ENCODE data around the gene TCF15.

TCF15 gene

DNA sequence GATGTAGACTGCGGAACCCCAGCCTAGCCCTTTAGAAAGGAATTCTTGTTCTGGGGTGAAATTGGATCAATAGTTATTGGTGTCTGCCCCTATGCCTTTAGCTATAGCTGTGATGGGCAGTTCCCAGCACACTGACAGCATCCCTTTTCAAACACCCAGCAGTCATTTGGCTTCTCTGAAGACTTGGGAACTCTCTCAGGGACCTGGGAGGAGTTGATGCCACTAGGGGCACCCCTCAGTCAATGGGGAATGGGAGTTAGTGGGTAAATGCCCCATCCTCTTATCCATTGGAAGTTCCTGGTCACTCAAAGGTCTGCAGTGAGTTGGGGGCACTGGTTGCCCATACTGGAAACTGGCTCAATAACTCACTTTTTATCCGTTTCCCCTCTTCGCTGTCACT, 34.9 kb downstream of the TCF15 start:
- DNase-seq, result no peak

GRCh38 chr20:574297-574942, 35.7 kb downstream of the TCF15 start:
- no peak for DNase-seq

DNA sequence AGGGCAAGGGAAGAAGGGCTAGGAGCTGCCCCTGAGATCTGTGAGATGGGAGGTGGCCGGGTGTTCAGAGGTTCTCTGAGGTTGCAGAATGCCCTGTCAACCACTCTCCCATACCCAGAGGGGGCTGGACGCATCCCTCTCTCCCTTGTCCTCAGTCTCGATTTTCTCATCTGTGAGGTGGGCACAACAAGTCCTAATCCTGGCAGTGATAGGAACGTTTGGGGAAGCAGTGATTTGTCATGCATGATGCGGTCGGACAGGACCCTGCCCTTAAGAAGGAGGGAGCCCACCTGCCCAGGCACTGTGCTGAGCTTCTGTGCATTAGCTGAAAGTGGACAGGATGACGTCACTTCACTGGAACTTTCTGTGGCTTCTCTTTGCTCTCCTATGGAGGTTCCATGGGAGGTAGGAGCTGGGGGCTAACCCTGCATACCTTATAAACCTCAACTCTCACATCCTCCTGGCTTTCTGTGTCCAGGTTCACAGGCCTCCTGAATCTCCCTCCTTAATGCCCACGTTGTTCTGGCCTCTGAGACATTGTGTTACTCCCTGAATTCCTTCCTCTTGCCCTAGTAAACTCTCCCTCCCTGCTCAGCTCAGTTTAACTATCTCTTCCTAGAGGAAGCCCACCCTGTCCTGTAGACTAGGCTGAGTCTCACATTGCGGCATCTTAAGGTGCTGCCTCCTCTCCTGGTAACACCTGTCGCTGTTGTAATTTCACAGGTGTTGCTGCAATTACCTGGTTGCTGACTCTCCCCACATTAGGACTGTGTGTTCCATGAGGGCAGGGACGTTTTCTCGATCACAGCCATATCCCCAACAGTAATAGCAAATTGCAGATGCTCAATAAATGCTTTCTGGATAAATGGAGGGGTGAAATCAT, 36.5 kb downstream of the TCF15 start:
- DNase-seq, result no peak

DNA sequence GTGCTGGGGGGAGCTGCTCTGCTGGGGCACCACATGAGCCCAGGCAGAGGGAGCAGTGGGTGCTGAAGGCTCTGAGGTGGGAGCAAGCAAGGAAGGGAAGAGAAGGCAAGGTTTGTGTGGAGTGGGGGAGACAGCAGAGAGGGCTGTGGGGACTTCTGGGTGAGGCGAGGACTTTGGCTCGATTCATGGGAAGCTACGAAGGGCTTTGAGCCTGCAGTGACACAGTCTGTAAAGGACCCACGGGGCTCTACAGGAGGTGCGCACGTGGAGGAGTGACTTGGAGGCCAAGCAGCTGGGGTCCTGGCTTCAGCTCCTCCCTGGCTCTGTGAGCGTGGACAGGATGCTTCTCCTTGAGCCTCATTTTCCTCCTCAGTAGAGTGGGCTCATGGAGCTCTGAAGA, 37.4 kb downstream of the TCF15 start:
- DNase-seq, result no peak

DNA sequence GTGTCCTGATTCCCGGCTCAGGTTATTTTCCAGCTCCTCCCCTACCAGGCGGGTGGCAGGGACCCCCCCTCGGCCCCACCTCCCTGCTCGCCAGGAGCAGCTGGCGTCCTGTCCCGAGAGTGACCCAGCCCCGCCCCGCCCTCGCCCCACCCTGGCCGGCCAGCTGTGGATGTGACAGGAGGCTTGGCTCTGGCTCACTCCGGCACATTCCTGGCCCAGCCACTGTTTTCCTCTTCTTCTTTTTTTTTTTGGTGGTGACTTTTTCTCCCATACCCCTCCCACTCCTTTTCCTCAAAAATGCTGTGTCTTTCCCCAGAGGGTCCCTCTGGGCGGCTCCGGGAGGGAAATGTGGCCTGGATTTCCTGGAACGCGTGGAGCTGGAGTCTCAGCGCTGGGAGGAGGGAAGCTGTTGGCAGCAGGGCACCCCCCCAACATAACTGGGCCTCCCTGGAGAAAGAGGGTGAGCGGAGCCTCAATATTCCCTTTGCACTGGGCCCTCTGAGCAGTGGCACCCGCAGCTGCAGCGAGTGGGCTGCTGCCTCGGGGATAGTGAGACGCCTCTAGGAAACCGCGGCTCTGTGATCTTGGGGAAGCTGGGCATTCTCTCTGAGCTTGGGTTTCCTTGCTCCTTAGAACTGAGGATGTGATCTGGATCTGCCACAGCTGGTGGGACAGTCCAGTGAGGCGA, 38.2 kb downstream of the TCF15 start:
- no peak for DNase-seq

GRCh38 chr20:568673-569415, 41.3 kb downstream of the TCF15 start:
- DNase-seq, result no peak

- no peak for DNase-seq
Measured at GRCh38 chr20:568097-568652, 41.9 kb downstream of the TCF15 start.

GRCh38 chr20:564192-564591, 45.9 kb downstream of the TCF15 start:
- DNase-seq, result no peak

GRCh38 chr20:563187-563586, 46.9 kb downstream of the TCF15 start:
- DNase-seq, result no peak

GRCh38 chr20:562232-562897, 47.7 kb downstream of the TCF15 start:
- no peak for DNase-seq

- DNase-seq, result peak; percentile 75
Measured at GRCh38 chr20:561437-562231, 48.5 kb downstream of the TCF15 start.

DNA sequence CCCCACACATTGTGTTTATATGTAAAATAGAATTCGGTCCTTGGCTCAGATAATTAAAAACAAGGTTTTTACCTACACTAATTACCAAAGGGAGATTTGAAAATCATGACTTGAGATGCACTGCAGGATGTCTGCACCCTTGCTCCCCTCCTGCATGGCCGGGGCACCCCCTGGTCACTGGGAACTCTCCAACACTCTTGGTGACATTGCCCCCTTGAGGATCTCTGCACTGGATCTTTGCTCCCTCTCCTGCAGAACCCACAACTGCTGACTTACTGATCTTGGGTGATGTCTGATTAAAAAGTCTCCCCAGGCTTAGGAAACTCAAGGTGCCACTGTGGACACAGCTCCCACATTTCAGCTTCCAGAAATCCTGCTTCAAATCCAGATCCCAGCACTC, 49.4 kb downstream of the TCF15 start:
- DNase-seq, result no peak

DNA sequence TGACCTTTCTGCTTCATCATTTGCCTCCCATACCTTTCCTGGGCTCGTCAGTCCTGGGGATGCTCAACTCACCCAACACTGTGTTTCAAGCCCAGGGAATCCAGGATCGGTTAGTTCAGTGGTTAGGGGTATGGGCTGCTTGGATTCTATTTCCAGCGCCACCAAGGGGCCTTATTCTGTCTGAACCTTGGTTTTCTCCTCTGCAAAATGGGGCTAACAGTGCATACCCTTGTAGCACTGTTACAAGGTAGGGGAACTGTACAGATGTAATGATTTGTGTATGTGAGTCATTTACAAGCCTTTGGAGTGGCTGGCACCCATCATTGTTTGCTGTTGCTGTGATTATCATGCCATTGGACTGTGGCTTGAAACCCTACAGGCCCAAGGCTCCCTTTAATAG, 52.0 kb downstream of the TCF15 start:
- no peak for DNase-seq

DNA sequence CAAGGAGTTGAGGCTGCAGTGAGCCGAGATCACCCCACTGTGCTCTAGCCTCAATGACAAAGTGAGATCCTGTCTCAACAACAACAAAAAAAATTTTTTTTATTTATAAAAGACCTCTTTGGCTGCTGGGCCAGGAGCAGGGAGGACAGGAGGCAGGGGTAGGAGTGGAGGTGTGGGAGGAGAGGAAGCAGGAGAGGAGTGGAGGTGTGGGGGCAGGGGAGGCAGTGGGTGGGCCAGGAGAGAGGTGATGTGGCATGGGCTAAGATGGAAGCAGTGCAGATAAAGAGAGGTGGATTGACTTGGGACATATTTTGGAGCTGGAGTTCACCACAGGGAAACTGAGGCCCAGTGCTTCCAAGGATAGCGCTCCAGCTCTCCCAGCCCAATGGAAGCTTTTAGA, 53.1 kb downstream of the TCF15 start:
- no peak for DNase-seq

GRCh38 chr20:555976-556385, 54.1 kb downstream of the TCF15 start:
- DNase-seq, result no peak

Measured in midbrain (tissue), 1 donor.